Uterus (tissue), 4 donors: ENCODE measurements around the gene CD46. TPM values are rescaled to one million over a fixed set of nuclear protein-coding genes. Genes with fewer than 3 reads are reported as not detected.

ENCODE experiments used
- DNase-seq, 2 donors: peaks; one replicate each; pipeline ENCODE4 v3.0.0-alpha.2; 2019 to 2020
- H3K27ac ChIP-seq, 2 donors: fragments of 200-600 bp; sonication (generic); 1 replicate in 1 of 2; 2 replicates in 1 of 2; pipeline ENCODE4 v1.5.1; 2016 to 2018
- H3K27me3 ChIP-seq, 2 donors: fragments of 200-600 bp; sonication (generic); one replicate each; pipeline ENCODE4 v1.5.1; 2018 to 2019; ENCODE audit warnings: control low read depth in 1 of 2
- H3K36me3 ChIP-seq, 2 donors: fragments of 200-600 bp; sonication (generic); one replicate each; pipeline ENCODE4 v1.5.1; 2019; ENCODE audit warnings: control low read depth in 1 of 2
- H3K4me1 ChIP-seq, 2 donors: fragments of 200-600 bp; sonication (generic); one replicate each; pipeline ENCODE4 v1.5.1; 2018 to 2019; ENCODE audit warnings: control low read depth in 1 of 2
- H3K4me3 ChIP-seq, 2 donors: fragments of 200-600 bp; sonication (generic); 1 replicate in 1 of 2; 2 replicates in 1 of 2; pipeline ENCODE4 v1.5.1; 2018 to 2019; ENCODE audit warnings: mild to moderate bottlenecking in 1 of 2
- H3K9me3 ChIP-seq, 2 donors: fragments of 200-600 bp; sonication (generic); one replicate each; pipeline ENCODE4 v1.5.1; 2019; ENCODE audit warnings: control low read depth in 1 of 2
- CTCF ChIP-seq, 4 experiments: fragments of 200-600 bp in 2 of 4; fragments of 450-650 bp in 2 of 4; sonication (generic) in 2 of 4; IDR thresholded peaks; one replicate each; pipeline ENCODE4 v1.5.1; 2016 to 2019; ENCODE audit warnings: antibody characterized with exemption in 4 of 4, mild to moderate bottlenecking in 2 of 4, moderate library complexity in 1 of 4
- POLR2A ChIP-seq, 2 donors: fragments of 450-650 bp; IDR thresholded peaks; one replicate each; pipeline ENCODE4 v1.6.1; 2016; ENCODE audit warnings: antibody characterized with exemption in 2 of 2, mild to moderate bottlenecking in 1 of 2, moderate library complexity in 1 of 2
- intact Hi-C: fragments of 100-400 bp; cut with DNase I; formaldehyde crosslinking; loops from one replicate; pipeline ENCODE4 v1.15.1; 2023; ENCODE audit warnings: low total_unique reads
- total RNA-seq, 4 donors: library from RNA; depleted of rRNA in 3 of 4; stranded (reverse); fragments of >200 nt in 3 of 4; gene quantifications; one replicate each; pipeline versions ENCODE4 v1.1.0 to v1.2.4, GENCODE V29; 2014 to 2023
- donor health status: DM: yes; HTN: yes; CAD: no.

Gene CD46
- total RNA-seq, 4 donors from 2014 or later, result 118 to 195 (median 174) TPM

GRCh38 chr1:207838156-207839082, 86.6 kb downstream of the CD46 start:
- H3K4me3 ChIP-seq, result no peak overlapping the region
- no peaks in the 10 kb centered on the region for H3K27me3 ChIP-seq
- intact Hi-C loops, result no loop called here
- no peaks in the 10 kb centered on the region for H3K9me3 ChIP-seq
- peaks cover 5 to 10% of the 10 kb centered on the region in 2 donors for H3K4me1 ChIP-seq
- DNase-seq, result peak; percentile 80 to 81
- TF ChIP-seq CTCF (IDR thresholded peaks at IDR 0.05) (no peak), POLR2A (IDR thresholded peaks at IDR 0.05) (no peak)
- H3K36me3 ChIP-seq, result no peaks in the 10 kb centered on the region
- peak overlapping the region; percentile 37 to 70 for H3K27ac ChIP-seq

GRCh38 chr1:207839083-207839413, 87.2 kb downstream of the CD46 start:
- TF ChIP-seq POLR2A (IDR thresholded peaks at IDR 0.05) (no peak), CTCF (IDR thresholded peaks at IDR 0.05) (no peak)
- H3K36me3 ChIP-seq, result no peaks in the 10 kb centered on the region
- no peaks in the 10 kb centered on the region for H3K9me3 ChIP-seq
- intact Hi-C loops, result no loop called here
- H3K4me1 ChIP-seq, result peaks cover 5 to 10% of the 10 kb centered on the region in 2 donors
- DNase-seq, result no peak
- H3K4me3 ChIP-seq, result no peak overlapping the region
- no peaks in the 10 kb centered on the region for H3K27me3 ChIP-seq
- peak overlapping the region; percentile 37 to 70 for H3K27ac ChIP-seq

- Histone ChIP-seq H3K4me3 (no peak overlapping the region), H3K9me3 (no peaks in the 10 kb centered on the region), H3K27ac (peak overlapping the region in 1 of 2 donors; percentile 2), H3K36me3 (no peaks in the 10 kb centered on the region), H3K27me3 (no peaks in the 10 kb centered on the region), H3K4me1 (peaks cover 5 to 10% of the 10 kb centered on the region in 2 donors)
- TF ChIP-seq POLR2A (IDR thresholded peaks at IDR 0.05) (no peak), CTCF (IDR thresholded peaks at IDR 0.05) (no peak)
- intact Hi-C loops, result no loop called here
- DNase-seq, result no peak
Observed at GRCh38 chr1:207840380-207840779, 88.5 kb downstream of the CD46 start.

- Histone ChIP-seq H3K4me1 (peaks cover 5 to 10% of the 10 kb centered on the region in 2 donors), H3K9me3 (no peaks in the 10 kb centered on the region), H3K27me3 (no peaks in the 10 kb centered on the region), H3K36me3 (no peaks in the 10 kb centered on the region), H3K4me3 (no peak overlapping the region), H3K27ac (no peak overlapping the region)
- no peak for DNase-seq
- intact Hi-C loops, result no loop called here
- TF ChIP-seq CTCF (IDR thresholded peaks at IDR 0.05) (no peak), POLR2A (IDR thresholded peaks at IDR 0.05) (no peak)
Observed at GRCh38 chr1:207841293-207841692, 89.4 kb downstream of the CD46 start.

- intact Hi-C loops, result no loop called here
- peaks cover 5 to 10% of the 10 kb centered on the region in 2 donors for H3K4me1 ChIP-seq
Observed at GRCh38 chr1:207841901-207842300, 90.0 kb downstream of the CD46 start.

More at GRCh38 chr1:207841901-207842300, 90.0 kb downstream of the CD46 start:
- TF ChIP-seq CTCF (IDR thresholded peaks at IDR 0.05) (no peak), POLR2A (IDR thresholded peaks at IDR 0.05) (no peak)
- Histone ChIP-seq H3K36me3 (no peaks in the 10 kb centered on the region), H3K9me3 (no peaks in the 10 kb centered on the region), H3K4me3 (no peak overlapping the region), H3K27ac (peak overlapping the region; percentile 39 to 46), H3K27me3 (no peaks in the 10 kb centered on the region)
- DNase-seq, result no peak
